PC-9 (cell line): ENCODE measurements around the gene ZEB2. TPM values are rescaled to one million over a fixed set of nuclear protein-coding genes. Genes with fewer than 3 reads are reported as not detected.

Experiments
- BruUV-seq: library from RNA; stranded (reverse); fragments of 400-500 nt; replicated peaks from 2 replicates; lab custom pipeline; 2021; lab: Mats Ljungman, UMichigan
- CTCF ChIA-PET: fragments of 300-600 bp; sonication (Branson Sonifier 250); formaldehyde crosslinking; loops from one replicate; lab custom pipeline; 2022; ENCODE audit warnings: antibody characterized with exemption; lab: Charles Lee
- POLR2A ChIA-PET: fragments of 300-600 bp; sonication (Branson Sonifier 250); formaldehyde crosslinking; loops from one replicate; lab custom pipeline; 2022; ENCODE audit warnings: antibody characterized with exemption; ENCODE audit not compliant: unreplicated experiment; lab: Charles Lee
- DNase-seq, 2 experiments: peaks; one replicate each; pipeline versions ENCODE4 v3.0.0 to v3.0.0-alpha.2; 2015 to 2022; ENCODE audit warnings: mixed read lengths in 1 of 2
- H2AFZ ChIP-seq: fragments of 200-600 bp; sonication (generic); 2 replicates; pipeline ENCODE4 v1.8.1; 2017; ENCODE audit warnings: antibody characterized with exemption
- H3F3A ChIP-seq: fragments of 200-600 bp; sonication (generic); 2 replicates; pipeline ENCODE4 v1.8.1; 2017; ENCODE audit warnings: antibody characterized with exemption, mild to moderate bottlenecking, low read depth; ENCODE audit not compliant: insufficient read depth
- H3K27ac ChIP-seq: fragments of 200-600 bp; sonication (generic); 2 replicates; pipeline ENCODE4 v1.6.1; 2016; ENCODE audit warnings: mixed run types
- H3K27me3 ChIP-seq: fragments of 200-600 bp; sonication (generic); 2 replicates; pipeline ENCODE4 v1.6.1; 2016; ENCODE audit warnings: low read depth, mixed run types; ENCODE audit not compliant: insufficient read depth
- H3K36me3 ChIP-seq: fragments of 200-600 bp; sonication (generic); 2 replicates; pipeline ENCODE4 v1.6.1; 2016; ENCODE audit warnings: low read depth, mixed run types
- H3K4me1 ChIP-seq: fragments of 200-600 bp; sonication (generic); replicated peaks from 2 replicates; pipeline ENCODE4 v1.6.1; 2016; ENCODE audit warnings: mixed run types; ENCODE audit not compliant: insufficient read depth
- H3K4me2 ChIP-seq: fragments of 200-600 bp; sonication (generic); 2 replicates; pipeline ENCODE4 v1.6.1; 2017; ENCODE audit warnings: mixed run types
- H3K4me3 ChIP-seq: fragments of 200-600 bp; sonication (generic); 2 replicates; pipeline ENCODE4 v1.6.1; 2016; ENCODE audit warnings: mixed run types
- H3K79me2 ChIP-seq: fragments of 200-600 bp; sonication (generic); 2 replicates; pipeline ENCODE4 v1.6.1; 2017; ENCODE audit warnings: low read depth, mixed run types
- H3K9me2 ChIP-seq: fragments of 200-600 bp; sonication (generic); 2 replicates; pipeline ENCODE4 v1.8.1; 2017; ENCODE audit warnings: mild to moderate bottlenecking; ENCODE audit not compliant: insufficient read depth
- H3K9me3 ChIP-seq: fragments of 200-600 bp; sonication (generic); 2 replicates; pipeline ENCODE4 v1.8.1; 2016; ENCODE audit warnings: low read depth; ENCODE audit not compliant: insufficient read depth
- H4K20me1 ChIP-seq: fragments of 200-600 bp; sonication (generic); 2 replicates; pipeline ENCODE4 v1.8.1; 2017; ENCODE audit not compliant: insufficient read depth
- EZH2 ChIP-seq: fragments of 200-600 bp; sonication (generic); IDR thresholded peaks from 2 replicates; pipeline ENCODE4 v1.8.0; 2017; ENCODE audit warnings: antibody characterized with exemption, low read depth
- intact Hi-C: fragments of 100-400 bp; cut with micrococcal nuclease; formaldehyde crosslinking; loops from one replicate; pipeline ENCODE4 v1.10.0; 2022; ENCODE audit not compliant: unreplicated experiment
- total RNA-seq: library from RNA; stranded (reverse); gene quantifications from 2 replicates; pipeline ENCODE4 v1.2.3, GENCODE V29; 2021
- TF ChIP-seq, protein P1 (sequence below): fragments of 200-600 bp; sonication (generic); conservative IDR thresholded peaks from 2 replicates; pipeline ENCODE4 v1.6.1; 2017; ENCODE audit warnings: mixed run types, antibody characterized with exemption, mild to moderate bottlenecking, moderate library complexity

The ZEB2 gene
- total RNA-seq, 1 experiment from 2014 or later, result 0.09 TPM

GRCh38 chr2:144465749-144466148, 54.2 kb downstream of the ZEB2 start:
- no peaks in the 10 kb centered on the region for H3K27me3 ChIP-seq
- ChIA-PET POLR2A (interaction anchor here (0.7 kb wide), 1 partner anchor 41 kb away, joined by 7 read pairs; no protein-coding TSS in a partner anchor), CTCF (no interaction called here)
- H3K9me2 ChIP-seq, result no peaks in the 10 kb centered on the region; the same call in 1 of the 2 replicates
- H3K27ac ChIP-seq, result no peak overlapping the region
- H4K20me1 ChIP-seq, result no peaks in the 10 kb centered on the region
- no peaks in the 10 kb centered on the region for H3F3A ChIP-seq
- H3K4me1 ChIP-seq, result no peaks in the 10 kb centered on the region
- H2AFZ ChIP-seq, result no peak overlapping the region
- no peak for TF ChIP-seq EZH2
- TF ChIP-seq, protein P1, sequence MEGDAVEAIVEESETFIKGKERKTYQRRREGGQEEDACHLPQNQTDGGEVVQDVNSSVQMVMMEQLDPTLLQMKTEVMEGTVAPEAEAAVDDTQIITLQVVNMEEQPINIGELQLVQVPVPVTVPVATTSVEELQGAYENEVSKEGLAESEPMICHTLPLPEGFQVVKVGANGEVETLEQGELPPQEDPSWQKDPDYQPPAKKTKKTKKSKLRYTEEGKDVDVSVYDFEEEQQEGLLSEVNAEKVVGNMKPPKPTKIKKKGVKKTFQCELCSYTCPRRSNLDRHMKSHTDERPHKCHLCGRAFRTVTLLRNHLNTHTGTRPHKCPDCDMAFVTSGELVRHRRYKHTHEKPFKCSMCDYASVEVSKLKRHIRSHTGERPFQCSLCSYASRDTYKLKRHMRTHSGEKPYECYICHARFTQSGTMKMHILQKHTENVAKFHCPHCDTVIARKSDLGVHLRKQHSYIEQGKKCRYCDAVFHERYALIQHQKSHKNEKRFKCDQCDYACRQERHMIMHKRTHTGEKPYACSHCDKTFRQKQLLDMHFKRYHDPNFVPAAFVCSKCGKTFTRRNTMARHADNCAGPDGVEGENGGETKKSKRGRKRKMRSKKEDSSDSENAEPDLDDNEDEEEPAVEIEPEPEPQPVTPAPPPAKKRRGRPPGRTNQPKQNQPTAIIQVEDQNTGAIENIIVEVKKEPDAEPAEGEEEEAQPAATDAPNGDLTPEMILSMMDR, result no peak
- no peak overlapping the region for H3K4me2 ChIP-seq
- no peaks in the 10 kb centered on the region for H3K79me2 ChIP-seq
- H3K36me3 ChIP-seq, result no peaks in the 10 kb centered on the region
- no peaks in the 10 kb centered on the region for H3K9me3 ChIP-seq
- no peak overlapping the region for H3K4me3 ChIP-seq
- no peak for DNase-seq
- intact Hi-C loops, result no loop called here
- BruUV-seq, result no TSS peak

GRCh38 chr2:144464730-144465129, 55.2 kb downstream of the ZEB2 start:
- Histone ChIP-seq H3K9me3 (no peaks in the 10 kb centered on the region), H3K4me1 (no peaks in the 10 kb centered on the region), H3K4me2 (no peak overlapping the region), H3F3A (no peaks in the 10 kb centered on the region), H3K36me3 (no peaks in the 10 kb centered on the region), H3K9me2 (no peaks in the 10 kb centered on the region; the same call in 1 of the 2 replicates), H3K27me3 (no peaks in the 10 kb centered on the region), H4K20me1 (no peaks in the 10 kb centered on the region), H3K27ac (no peak overlapping the region), H3K79me2 (no peaks in the 10 kb centered on the region), H3K4me3 (no peak overlapping the region), H2AFZ (no peak overlapping the region)
- no peak for DNase-seq
- POLR2A ChIA-PET, result no interaction called here
- BruUV-seq, result no TSS peak
- TF ChIP-seq, protein P1, result no peak
- TF ChIP-seq EZH2, result no peak
- CTCF ChIA-PET, result no interaction called here
- intact Hi-C loops, result no loop called here

DNA sequence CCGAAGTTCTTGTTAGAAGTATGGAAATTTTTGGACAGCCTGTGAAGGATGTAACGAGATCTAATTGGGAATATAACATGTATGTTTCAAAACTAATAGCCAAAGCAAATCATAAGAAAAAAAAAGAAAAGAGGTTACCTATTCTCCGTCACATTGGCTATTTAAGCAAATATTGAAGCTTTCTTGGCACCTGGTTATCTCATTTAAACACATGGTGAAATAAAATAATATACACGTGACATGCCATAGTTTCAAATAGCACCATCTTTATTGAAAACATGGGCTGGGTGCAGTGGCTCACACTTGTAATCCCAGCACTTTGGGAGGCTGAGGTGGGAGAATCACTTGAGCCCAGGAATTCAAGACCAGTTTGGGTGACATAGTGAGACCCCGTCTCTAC, 56.7 kb downstream of the ZEB2 start:
- Histone ChIP-seq H2AFZ (no peak overlapping the region), H3K79me2 (no peaks in the 10 kb centered on the region), H3K36me3 (no peaks in the 10 kb centered on the region), H4K20me1 (no peaks in the 10 kb centered on the region), H3K27me3 (no peaks in the 10 kb centered on the region), H3F3A (no peaks in the 10 kb centered on the region), H3K4me1 (no peaks in the 10 kb centered on the region), H3K9me3 (no peaks in the 10 kb centered on the region), H3K4me3 (no peak overlapping the region), H3K9me2 (no peaks in the 10 kb centered on the region; the same call in 1 of the 2 replicates), H3K27ac (no peak overlapping the region), H3K4me2 (no peak overlapping the region)
- TF ChIP-seq EZH2, result no peak
- TF ChIP-seq, protein P1, result no peak
- no peak for DNase-seq
- BruUV-seq, result no TSS peak
- ChIA-PET CTCF (no interaction called here), POLR2A (interaction anchor here (0.6 kb wide), 1 partner anchor 219 kb away, joined by 3 read pairs; no protein-coding TSS in a partner anchor)
- intact Hi-C loops, result no loop called here
